ENCODE results near the gene PGLYRP4.
A peak's percentile ranks its signal among the peaks of the same experiment; 100 is the strongest.

The PGLYRP4 gene

DNA sequence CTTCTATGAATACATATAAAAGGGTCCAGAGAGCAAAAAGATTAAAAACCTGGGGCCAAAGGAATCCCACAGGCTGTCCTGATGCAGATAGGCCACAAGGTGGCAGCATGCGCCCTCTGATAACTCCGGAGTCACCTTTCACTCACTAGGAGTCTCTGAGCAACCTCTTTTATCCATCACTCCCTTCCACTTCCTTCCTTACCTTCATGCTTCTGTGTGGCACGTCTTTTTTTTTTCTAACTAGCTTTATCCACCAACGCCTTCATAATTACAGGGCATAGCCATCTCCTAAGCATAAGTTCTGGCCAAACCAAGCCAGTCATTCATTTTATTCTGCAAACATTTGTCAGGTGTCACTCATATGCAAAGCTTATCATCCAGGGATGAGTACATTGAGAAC is 3.9 kb upstream of the PGLYRP4 start:
- ChIA-PET POLR2A (interaction anchor here (1.3 kb wide), 1 partner anchor 638 kb away, joined by 3 read pairs; no protein-coding TSS in a partner anchor), CTCF (interaction anchor here (0.5 to 11.6 kb wide), 58 partner anchors 9 to 981 kb away, joined by 3 to 259 read pairs (median 4); partner anchors contain the start of genes CREB3L4, PGLYRP3, S100A1 and S100A12)
- 0 out of 2 replicates have a peak, but pooled peaks have one; percentile 18 for TF ChIP-seq SCRT2 (tag by site-specific recombination; IDR thresholded peaks at IDR 0.05)
- TF ChIP-seq ZNF843 (tag by site-specific recombination; IDR thresholded peaks at IDR 0.05): no peak
- peak; percentile 97 for TF ChIP-seq ZNF654 (tag by site-specific recombination; IDR thresholded peaks at IDR 0.05; ENCODE audit: low read depth)
- no peak for TF ChIP-seq GLIS2 (tag by site-specific recombination; IDR thresholded peaks at IDR 0.05)
- peak; percentile 12; the same call in 1 of the 2 replicates for TF ChIP-seq ZNF660 (tag by site-specific recombination; IDR thresholded peaks at IDR 0.05)
- TF ChIP-seq, protein P1, sequence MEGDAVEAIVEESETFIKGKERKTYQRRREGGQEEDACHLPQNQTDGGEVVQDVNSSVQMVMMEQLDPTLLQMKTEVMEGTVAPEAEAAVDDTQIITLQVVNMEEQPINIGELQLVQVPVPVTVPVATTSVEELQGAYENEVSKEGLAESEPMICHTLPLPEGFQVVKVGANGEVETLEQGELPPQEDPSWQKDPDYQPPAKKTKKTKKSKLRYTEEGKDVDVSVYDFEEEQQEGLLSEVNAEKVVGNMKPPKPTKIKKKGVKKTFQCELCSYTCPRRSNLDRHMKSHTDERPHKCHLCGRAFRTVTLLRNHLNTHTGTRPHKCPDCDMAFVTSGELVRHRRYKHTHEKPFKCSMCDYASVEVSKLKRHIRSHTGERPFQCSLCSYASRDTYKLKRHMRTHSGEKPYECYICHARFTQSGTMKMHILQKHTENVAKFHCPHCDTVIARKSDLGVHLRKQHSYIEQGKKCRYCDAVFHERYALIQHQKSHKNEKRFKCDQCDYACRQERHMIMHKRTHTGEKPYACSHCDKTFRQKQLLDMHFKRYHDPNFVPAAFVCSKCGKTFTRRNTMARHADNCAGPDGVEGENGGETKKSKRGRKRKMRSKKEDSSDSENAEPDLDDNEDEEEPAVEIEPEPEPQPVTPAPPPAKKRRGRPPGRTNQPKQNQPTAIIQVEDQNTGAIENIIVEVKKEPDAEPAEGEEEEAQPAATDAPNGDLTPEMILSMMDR (tag by site-specific recombination; IDR thresholded peaks at IDR 0.05): peak; percentile 52; the same call in 1 of the 2 replicates
- peak; percentile 30; the same call in 1 of the 2 replicates for TF ChIP-seq ZBTB17 (tag by site-specific recombination; IDR thresholded peaks at IDR 0.05)
- H3K36me3 ChIP-seq (ENCODE audit: control insufficient read depth in 2 of 2, insufficient read depth in 1 of 2, low read length in 2 of 2): no peaks in the 10 kb centered on the region
- H3K4me3 ChIP-seq (ENCODE audit: low read depth, low read length): no peak overlapping the region
- H3K4me1 ChIP-seq (ENCODE audit: control insufficient read depth, insufficient read depth, low read length): no peaks in the 10 kb centered on the region
- no peak overlapping the region for H3K27ac ChIP-seq (ENCODE audit: extremely low read depth, low read depth, low read length)
- H3K9me3 ChIP-seq (ENCODE audit: control insufficient read depth, insufficient read depth, low read depth, low read length): no peaks in the 10 kb centered on the region

DNA sequence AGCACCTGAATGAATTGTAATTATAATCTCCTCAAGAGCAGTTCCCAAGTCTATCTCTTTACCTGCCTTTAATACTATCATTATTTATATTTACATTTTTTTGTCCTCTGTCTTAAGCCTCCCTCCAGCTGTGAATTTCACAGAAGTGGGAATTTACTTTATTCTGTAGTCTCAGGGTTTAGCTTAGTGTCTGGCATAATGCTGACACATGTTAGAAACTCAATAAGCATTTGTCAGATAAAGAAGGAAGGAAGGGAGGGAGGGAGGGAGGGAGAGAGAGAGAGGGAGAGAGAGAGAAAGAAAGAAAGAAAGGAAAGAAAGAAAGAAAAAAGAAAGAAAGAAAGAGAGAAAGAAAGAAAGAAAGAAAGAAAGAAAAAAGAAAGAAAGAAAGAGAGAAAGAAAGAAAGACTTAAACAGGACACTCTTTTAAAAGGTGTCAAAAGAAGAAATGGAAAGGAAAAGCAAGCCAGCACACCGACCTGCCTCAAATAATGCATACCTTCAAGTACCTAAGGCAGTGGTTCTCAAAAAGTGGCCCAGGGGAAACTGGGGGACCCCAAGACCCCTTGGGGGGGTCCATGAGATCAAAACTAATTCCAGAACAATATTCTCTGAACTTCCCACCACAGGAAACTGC is 1.8 kb upstream of the PGLYRP4 start:
- Histone ChIP-seq H3K27ac (ENCODE audit: extremely low read depth, low read depth, low read length) (no peak overlapping the region), H3K4me3 (ENCODE audit: low read depth, low read length) (no peak overlapping the region), H3K36me3 (ENCODE audit: control insufficient read depth in 2 of 2, insufficient read depth in 1 of 2, low read length in 2 of 2) (no peaks in the 10 kb centered on the region), H3K4me1 (ENCODE audit: control insufficient read depth, insufficient read depth, low read length) (no peaks in the 10 kb centered on the region), H3K9me3 (ENCODE audit: control insufficient read depth, insufficient read depth, low read depth, low read length) (no peaks in the 10 kb centered on the region)
- CTCF ChIA-PET: interaction anchor here (0.7 to 11.6 kb wide), 4 partner anchors 135 to 635 kb away, joined by 3 to 259 read pairs (median 10); partner anchors contain the start of gene RAB13
- POLR2A ChIA-PET: no interaction called here
- TF ChIP-seq ZNF596 (tag by site-specific recombination; IDR thresholded peaks at IDR 0.05) (no peak), ZNF660 (tag by site-specific recombination; IDR thresholded peaks at IDR 0.05) (no peak), ZNF133 (tag by site-specific recombination; IDR thresholded peaks at IDR 0.05) (no peak), ZNF600 (tag by site-specific recombination; IDR thresholded peaks at IDR 0.05) (no peak), ZBTB48 (tag by site-specific recombination; IDR thresholded peaks at IDR 0.05) (no peak), SP3 (tag by site-specific recombination; IDR thresholded peaks at IDR 0.05) (no peak), ZNF529 (tag by site-specific recombination; IDR thresholded peaks at IDR 0.05; ENCODE audit: insufficient replicate concordance) (no peak), ZNF398 (tag by site-specific recombination; IDR thresholded peaks at IDR 0.05) (no peak), ZNF239 (tag by site-specific recombination; IDR thresholded peaks at IDR 0.05) (no peak), ZSCAN30 (tag by site-specific recombination; IDR thresholded peaks at IDR 0.05) (no peak), ZNF626 (tag by site-specific recombination; IDR thresholded peaks at IDR 0.05) (no peak), ZBTB17 (tag by site-specific recombination; IDR thresholded peaks at IDR 0.05) (no peak), ZNF114 (tag by site-specific recombination; IDR thresholded peaks at IDR 0.05) (no peak), ZSCAN4 (tag by site-specific recombination; IDR thresholded peaks at IDR 0.05) (no peak), KLF9 (tag by site-specific recombination; IDR thresholded peaks at IDR 0.05; ENCODE audit: low read depth) (no peak)

Data from HEK293 (cell line).